ENCODE measurements around the gene SARM1. TPM values are rescaled to one million over a fixed set of nuclear protein-coding genes. Genes with fewer than 3 reads are reported as not detected.

The SARM1 gene
- total RNA-seq, 1 donor from 2014 or later, result 12.8 TPM

GRCh38 chr17:28384281-28385036 is 13.0 kb downstream of the SARM1 start:
- H3K9ac ChIP-seq (ENCODE audit: low read length), result no peak overlapping the region
- no peak overlapping the region for H2AFZ ChIP-seq (ENCODE audit: low read depth, low read length)
- peaks cover 60% of the 10 kb centered on the region for H3K27me3 Mint-ChIP-seq (ENCODE audit: low read depth, unreplicated experiment)

GRCh38 chr17:28385037-28385400 is 13.5 kb downstream of the SARM1 start:
- H3K4me2 ChIP-seq (ENCODE audit: low read length), result no peak overlapping the region
- no peak overlapping the region for H3K4me3 Mint-ChIP-seq (ENCODE audit: unreplicated experiment)

More at GRCh38 chr17:28384281-28385036, 13.0 kb downstream of the SARM1 start:
- TF ChIP-seq EZH2 (IDR thresholded peaks at IDR 0.05; ENCODE audit: insufficient read depth, low read length) (no peak), CTCF (IDR thresholded peaks at IDR 0.05; ENCODE audit: insufficient read depth, low read depth, low read length) (no peak)
- no peak overlapping the region for H3K27ac ChIP-seq (ENCODE audit: low read depth, low read length)
- Mint-ChIP-seq H3K36me3 (ENCODE audit: low read depth, unreplicated experiment) (peaks cover 27% of the 10 kb centered on the region), H3K9me3 (ENCODE audit: unreplicated experiment) (peaks cover 11% of the 10 kb centered on the region), H3K4me1 (ENCODE audit: low read depth, unreplicated experiment) (no peaks in the 10 kb centered on the region), H3K4me3 (ENCODE audit: unreplicated experiment) (peak overlapping the region; percentile 67), H3K27ac (ENCODE audit: unreplicated experiment) (no peak overlapping the region)
- H3K4me1 ChIP-seq (ENCODE audit: insufficient read depth, low read length), result peaks cover 6% of the 10 kb centered on the region
- peaks cover 33% of the 10 kb centered on the region for H4K20me1 ChIP-seq (ENCODE audit: insufficient read depth, low read length)
- no peaks in the 10 kb centered on the region for H3K79me2 ChIP-seq (ENCODE audit: insufficient read depth, low read length)
- H3K36me3 ChIP-seq (ENCODE audit: insufficient read depth, low read length), result no peaks in the 10 kb centered on the region
- H3K27me3 ChIP-seq (ENCODE audit: insufficient read depth, low read length), result no peaks in the 10 kb centered on the region
- FAIRE-seq (no peak), DNase-seq (ENCODE audit: low read depth) (no peak)
- no peak overlapping the region for H3K4me3 ChIP-seq (ENCODE audit: insufficient read depth, low read depth, low read length)
- H3K9me3 ChIP-seq (ENCODE audit: insufficient read depth, low read depth, low read length), result no peaks in the 10 kb centered on the region
- peak overlapping the region; percentile 44 for H3K4me2 ChIP-seq (ENCODE audit: low read length)

More at GRCh38 chr17:28385037-28385400, 13.5 kb downstream of the SARM1 start:
- Histone ChIP-seq H3K79me2 (ENCODE audit: insufficient read depth, low read length) (no peaks in the 10 kb centered on the region), H3K4me1 (ENCODE audit: insufficient read depth, low read length) (peaks cover 6% of the 10 kb centered on the region), H3K9me3 (ENCODE audit: insufficient read depth, low read depth, low read length) (no peaks in the 10 kb centered on the region), H3K27me3 (ENCODE audit: insufficient read depth, low read length) (no peaks in the 10 kb centered on the region), H4K20me1 (ENCODE audit: insufficient read depth, low read length) (peaks cover 31% of the 10 kb centered on the region), H3K9ac (ENCODE audit: low read length) (no peak overlapping the region), H3K27ac (ENCODE audit: low read depth, low read length) (no peak overlapping the region), H2AFZ (ENCODE audit: low read depth, low read length) (no peak overlapping the region), H3K36me3 (ENCODE audit: insufficient read depth, low read length) (no peaks in the 10 kb centered on the region), H3K4me3 (ENCODE audit: insufficient read depth, low read depth, low read length) (no peak overlapping the region)
- DNase-seq (ENCODE audit: low read depth) (no peak), FAIRE-seq (no peak)
- peaks cover 11% of the 10 kb centered on the region for H3K9me3 Mint-ChIP-seq (ENCODE audit: unreplicated experiment)
- no peaks in the 10 kb centered on the region for H3K4me1 Mint-ChIP-seq (ENCODE audit: low read depth, unreplicated experiment)
- TF ChIP-seq EZH2 (IDR thresholded peaks at IDR 0.05; ENCODE audit: insufficient read depth, low read length) (no peak), CTCF (IDR thresholded peaks at IDR 0.05; ENCODE audit: insufficient read depth, low read depth, low read length) (no peak)
- peaks cover 31% of the 10 kb centered on the region for H3K36me3 Mint-ChIP-seq (ENCODE audit: low read depth, unreplicated experiment)
- peaks cover 59% of the 10 kb centered on the region for H3K27me3 Mint-ChIP-seq (ENCODE audit: low read depth, unreplicated experiment)
- no peak overlapping the region for H3K27ac Mint-ChIP-seq (ENCODE audit: unreplicated experiment)

Data from astrocyte (in vitro differentiated cells and primary cell).